GM19463 (cell line): Measurements from ENCODE around the gene CCDC85C.

Experiments
- ATAC-seq: cut with Tn5 transposase; IDR thresholded peaks from one replicate; pipeline ENCODE4 v1.9.1; 2021; ENCODE audit warnings: mild to moderate bottlenecking, moderate library complexity; ENCODE audit not compliant: unreplicated experiment

Gene CCDC85C

GRCh38 chr14:99632410-99633035 is 28.5 kb upstream of the CCDC85C start:
- ATAC-seq: no peak

- no peak for ATAC-seq
Observed at GRCh38 chr14:99630202-99630601, 26.2 kb upstream of the CCDC85C start.

- ATAC-seq: peak; percentile 84
Observed at GRCh38 chr14:99628887-99629618, 25.0 kb upstream of the CCDC85C start.

- ATAC-seq: no peak
Observed at GRCh38 chr14:99627510-99628381, 23.7 kb upstream of the CCDC85C start.

- ATAC-seq: no peak
Observed at GRCh38 chr14:99627100-99627499, 23.1 kb upstream of the CCDC85C start.

GRCh38 chr14:99626041-99626648 is 22.1 kb upstream of the CCDC85C start:
- no peak for ATAC-seq

GRCh38 chr14:99625476-99625875 is 21.5 kb upstream of the CCDC85C start:
- no peak for ATAC-seq

GRCh38 chr14:99624971-99625370 is 21.0 kb upstream of the CCDC85C start:
- ATAC-seq: no peak

- ATAC-seq: no peak
Observed at GRCh38 chr14:99624024-99624423, 20.0 kb upstream of the CCDC85C start.

GRCh38 chr14:99621948-99622347 is 17.9 kb upstream of the CCDC85C start:
- no peak for ATAC-seq

GRCh38 chr14:99619835-99620834 is 16.1 kb upstream of the CCDC85C start:
- ATAC-seq: no peak

GRCh38 chr14:99616832-99617800 is 13.1 kb upstream of the CCDC85C start:
- ATAC-seq: no peak

GRCh38 chr14:99615497-99616157 is 11.6 kb upstream of the CCDC85C start:
- no peak for ATAC-seq

GRCh38 chr14:99612738-99613330 is 8.8 kb upstream of the CCDC85C start:
- no peak for ATAC-seq

- no peak for ATAC-seq
Observed at GRCh38 chr14:99612071-99612737, 8.2 kb upstream of the CCDC85C start.

- no peak for ATAC-seq
Observed at GRCh38 chr14:99611646-99612045, 7.6 kb upstream of the CCDC85C start.
